Lung (tissue), 12 donors: ENCODE data around the gene ENGASE. TPM values are rescaled to one million over a fixed set of nuclear protein-coding genes. Genes with fewer than 3 reads are reported as not detected.

Experiments used
- ATAC-seq: fragments of 200-7000 bp; cut with Tn5 transposase; one replicate; pipeline ENCODE4 v1.9.1; 2020; ENCODE audit warnings: moderate number of reproducible peaks; ENCODE audit not compliant: insufficient read depth, low FRiP score
- DNase-seq, 3 donors: peaks; one replicate each; pipeline ENCODE4 v3.0.0-alpha.2; 2013 to 2017
- H3K27ac ChIP-seq, 2 donors: one replicate each; pipeline ENCODE4 v1.5.1; 2013; ENCODE audit warnings: mild to moderate bottlenecking in 2 of 2, moderate library complexity in 2 of 2, control low read depth in 1 of 2, inconsistent platforms in 1 of 2, low read depth in 1 of 2, low read length in 1 of 2
- H3K27me3 ChIP-seq, 3 donors: one replicate each; pipeline ENCODE4 v1.5.1; 2013; ENCODE audit warnings: low read length in 2 of 3; ENCODE audit not compliant: control insufficient read depth in 3 of 3, insufficient read depth in 3 of 3
- H3K36me3 ChIP-seq, 4 donors: one replicate each; pipeline ENCODE4 v1.5.1; 2013; ENCODE audit warnings: low read length in 4 of 4, mild to moderate bottlenecking in 1 of 4, moderate library complexity in 1 of 4; ENCODE audit not compliant: control insufficient read depth in 4 of 4, insufficient read depth in 4 of 4
- H3K4me1 ChIP-seq, 5 donors: one replicate each; pipeline ENCODE4 v1.5.1; 2013; ENCODE audit warnings: low read length in 5 of 5, mild to moderate bottlenecking in 2 of 5, moderate library complexity in 1 of 5; ENCODE audit not compliant: control insufficient read depth in 5 of 5, insufficient read depth in 5 of 5
- H3K4me3 ChIP-seq: one replicate; pipeline ENCODE4 v1.5.1; 2013; ENCODE audit warnings: mild to moderate bottlenecking, control low read depth, moderate library complexity
- H3K9ac ChIP-seq, 2 donors: one replicate each; pipeline ENCODE4 v1.5.1; 2013; ENCODE audit warnings: low read length in 2 of 2, control low read depth in 1 of 2; ENCODE audit not compliant: insufficient read depth in 1 of 2
- H3K9me3 ChIP-seq, 4 donors: one replicate each; pipeline ENCODE4 v1.5.1; 2013; ENCODE audit warnings: low read length in 3 of 4, mild to moderate bottlenecking in 1 of 4, moderate library complexity in 1 of 4; ENCODE audit not compliant: control insufficient read depth in 4 of 4, insufficient read depth in 3 of 4
- WGBS, 2 donors: extraction: QIAGEN DNeasy Blood & Tissue Kit; methylation state at CpG; one replicate each; pipeline ENCODE4 v1.1.7; 2013; 5-methylcytosine and 5-hydroxymethylcytosine counted together
- polyA plus RNA-seq, 2 donors: library from polyadenylated mRNA; stranded (reverse); fragments of 200-250 nt; gene quantifications; one replicate each; pipeline ENCODE4 v1.2.1, GENCODE V29; 2013
- total RNA-seq, 2 donors: library from RNA; depleted of rRNA in 1 of 2; stranded (reverse); fragments of >200 nt in 1 of 2; gene quantifications; one replicate each; pipeline ENCODE4 v1.2.1, GENCODE V29; 2014 to 2021
- TF ChIP-seq, protein P1 (sequence below): IDR thresholded peaks from 2 replicates; pipeline ENCODE4 v1.5.1; 2012; ENCODE audit warnings: mild to moderate bottlenecking; ENCODE audit errors: control extremely low read depth, extremely low read depth
- donor health status: control.
- donor health status: control.
- donor health status: Bipolar disorder and iron deficiency.
- donor health status: healthy.
- donor health status: DM: yes; HTN: yes; CAD: no.

Gene ENGASE
- total and polyA plus RNA-seq, 4 donors: 19.0 to 45.7 (median 32.5) TPM

DNA sequence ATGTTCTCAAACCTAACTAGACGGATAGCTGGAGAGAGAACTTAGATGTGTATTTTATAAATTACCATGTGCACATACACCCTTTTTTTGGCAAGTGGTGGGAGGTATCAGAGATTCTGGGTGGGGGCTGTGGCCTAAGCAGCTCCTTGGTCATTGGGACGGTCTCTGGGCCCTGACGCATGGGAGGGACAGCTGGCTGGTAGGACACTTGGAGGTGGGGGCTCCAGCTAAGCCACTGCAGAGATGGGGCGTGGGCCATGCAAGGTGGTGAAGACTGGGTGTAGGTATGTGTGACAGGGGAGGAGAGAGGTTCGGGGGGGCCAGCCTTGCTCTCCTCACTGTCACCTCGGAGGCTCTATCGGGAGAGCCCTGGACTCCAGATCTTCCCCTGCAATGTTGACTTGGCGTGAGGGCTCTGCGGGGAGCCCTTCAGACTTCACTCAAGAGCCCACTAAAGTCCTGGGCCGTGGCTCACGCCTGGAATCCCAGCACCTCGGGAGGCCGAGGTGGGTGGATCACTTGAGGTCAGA lies 33.5 kb upstream of the ENGASE start:
- WGBS, 2 donors: 79 to 92% methylated on average over 13 of the region's 13 CpGs
- Histone ChIP-seq H3K4me1 (peaks cover 0 to 6% (median 0%) of the 10 kb centered on the region in 5 donors), H3K4me3 (no peak overlapping the region), H3K27me3 (peaks cover 0 to 7% (median 0%) of the 10 kb centered on the region in 3 donors), H3K9me3 (no peaks in the 10 kb centered on the region), H3K9ac (no peak overlapping the region), H3K36me3 (no peaks in the 10 kb centered on the region), H3K27ac (no peak overlapping the region)
- ATAC-seq: no peak
- TF ChIP-seq, protein P1, sequence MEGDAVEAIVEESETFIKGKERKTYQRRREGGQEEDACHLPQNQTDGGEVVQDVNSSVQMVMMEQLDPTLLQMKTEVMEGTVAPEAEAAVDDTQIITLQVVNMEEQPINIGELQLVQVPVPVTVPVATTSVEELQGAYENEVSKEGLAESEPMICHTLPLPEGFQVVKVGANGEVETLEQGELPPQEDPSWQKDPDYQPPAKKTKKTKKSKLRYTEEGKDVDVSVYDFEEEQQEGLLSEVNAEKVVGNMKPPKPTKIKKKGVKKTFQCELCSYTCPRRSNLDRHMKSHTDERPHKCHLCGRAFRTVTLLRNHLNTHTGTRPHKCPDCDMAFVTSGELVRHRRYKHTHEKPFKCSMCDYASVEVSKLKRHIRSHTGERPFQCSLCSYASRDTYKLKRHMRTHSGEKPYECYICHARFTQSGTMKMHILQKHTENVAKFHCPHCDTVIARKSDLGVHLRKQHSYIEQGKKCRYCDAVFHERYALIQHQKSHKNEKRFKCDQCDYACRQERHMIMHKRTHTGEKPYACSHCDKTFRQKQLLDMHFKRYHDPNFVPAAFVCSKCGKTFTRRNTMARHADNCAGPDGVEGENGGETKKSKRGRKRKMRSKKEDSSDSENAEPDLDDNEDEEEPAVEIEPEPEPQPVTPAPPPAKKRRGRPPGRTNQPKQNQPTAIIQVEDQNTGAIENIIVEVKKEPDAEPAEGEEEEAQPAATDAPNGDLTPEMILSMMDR: no peak
- DNase-seq: no peak

DNA sequence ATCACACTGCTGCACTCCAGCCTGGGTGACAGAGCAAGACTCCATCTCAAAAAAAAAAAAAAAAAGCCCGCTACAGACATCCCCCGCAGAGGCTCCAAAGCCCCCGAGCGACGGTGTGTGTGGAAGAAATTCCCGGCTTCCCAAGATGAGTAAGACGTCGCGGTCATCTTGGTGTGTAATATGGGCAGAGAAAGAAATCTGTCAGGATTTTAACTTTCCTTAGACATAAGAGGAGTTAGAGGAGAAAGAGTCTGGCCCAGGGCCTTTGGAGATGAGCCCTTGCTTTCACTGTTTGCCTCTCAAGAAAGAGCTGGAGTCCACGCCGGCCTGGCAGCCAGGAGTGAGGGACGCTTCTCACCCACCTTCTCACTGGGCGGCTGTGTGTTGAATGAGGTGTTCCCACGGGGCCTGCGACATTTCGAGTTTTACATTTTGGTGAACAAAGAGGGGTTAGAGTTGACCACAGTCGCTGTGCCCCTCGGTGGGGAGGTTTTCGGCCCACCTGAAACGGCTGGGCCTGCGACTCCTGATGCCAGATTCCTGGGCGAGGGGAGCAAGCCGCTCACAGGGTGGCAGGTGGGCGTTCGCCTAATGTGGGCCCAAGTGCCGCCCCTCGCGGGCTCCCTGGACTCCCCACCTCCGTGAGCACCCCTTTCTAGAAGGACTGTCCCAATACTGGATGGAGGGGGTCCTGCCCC lies 32.8 kb upstream of the ENGASE start:
- Histone ChIP-seq H3K4me3 (no peak overlapping the region), H3K9ac (no peak overlapping the region), H3K27me3 (peaks cover 0 to 7% (median 0%) of the 10 kb centered on the region in 3 donors), H3K27ac (no peak overlapping the region), H3K9me3 (no peaks in the 10 kb centered on the region), H3K36me3 (no peaks in the 10 kb centered on the region), H3K4me1 (peaks cover 0 to 8% (median 0%) of the 10 kb centered on the region in 5 donors)
- WGBS, 2 donors: 90 to 92% methylated on average over 29 of the region's 29 CpGs
- TF ChIP-seq, protein P1: no peak
- ATAC-seq (no peak), DNase-seq (no peak)

DNA sequence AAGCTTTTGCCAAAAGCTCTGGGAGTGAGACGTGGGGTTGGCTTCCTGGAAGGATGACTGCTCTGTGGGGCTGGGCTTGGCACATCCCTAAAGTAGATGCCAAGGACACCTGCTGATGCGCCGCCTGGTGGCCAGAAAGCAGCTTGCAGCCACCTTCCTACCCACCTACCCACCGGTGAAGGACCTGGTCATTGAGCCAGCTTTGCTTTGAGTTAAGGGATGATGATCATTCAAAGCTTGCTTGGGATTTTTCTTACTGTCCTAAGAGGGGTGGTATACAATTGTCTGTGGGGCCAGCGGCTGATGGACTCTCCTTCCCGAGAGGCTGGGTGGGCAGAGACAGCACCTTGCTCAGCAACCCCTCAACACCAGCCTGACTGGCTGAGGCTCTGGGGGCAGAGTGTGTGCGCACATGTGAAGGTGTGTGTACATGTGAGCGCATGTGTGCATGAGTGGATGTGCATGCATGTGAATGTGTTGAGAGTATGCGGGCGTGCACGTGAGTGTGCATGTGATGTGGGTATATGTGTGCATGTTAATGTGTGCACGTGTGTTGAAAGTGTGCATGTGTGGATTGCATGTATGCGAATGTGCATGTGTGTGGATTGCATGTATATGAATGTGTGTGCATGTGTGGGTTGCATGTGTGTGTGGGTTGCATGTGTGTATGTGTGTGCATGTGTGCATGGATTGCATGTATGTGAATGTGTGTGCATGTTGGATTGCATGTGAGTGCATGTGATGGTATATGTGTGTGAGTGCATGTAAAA lies 32.0 kb upstream of the ENGASE start:
- Histone ChIP-seq H3K9me3 (no peaks in the 10 kb centered on the region), H3K27ac (no peak overlapping the region), H3K9ac (no peak overlapping the region), H3K4me3 (no peak overlapping the region), H3K27me3 (peaks cover 0 to 7% (median 0%) of the 10 kb centered on the region in 3 donors), H3K36me3 (peaks cover 0 to 2% (median 0%) of the 10 kb centered on the region in 4 donors), H3K4me1 (peaks cover 0 to 9% (median 0%) of the 10 kb centered on the region in 5 donors)
- WGBS, 2 donors: 61 to 62% methylated on average over 13 of the region's 13 CpGs
- ATAC-seq (no peak), DNase-seq (no peak)
- TF ChIP-seq, protein P1: peak; percentile 82
